SK-MEL-5 (cell line): ENCODE measurements around the gene ADAMTS20. TPM values are rescaled to one million over a fixed set of nuclear protein-coding genes. Genes with fewer than 3 reads are reported as not detected.

ENCODE experiments used
- total RNA-seq: library from RNA; depleted of rRNA; stranded (reverse); fragments of >200 nt; shearing (Covaris generic); gene quantifications from 2 replicates; pipeline ENCODE4 v1.2.3, GENCODE V29; 2014; rRNA removed

ADAMTS20 gene
- total RNA-seq, 1 experiment from 2014 or later, result 0.18 TPM

Other genes starting within 250 kb of the ADAMTS20 start
- 11.5 and 19.0 TPM in 2 replicates for gene PUS7L, start 206.6 kb upstream of the ADAMTS20 start, total RNA-seq
- gene IRAK4, start 206.7 kb upstream of the ADAMTS20 start, total RNA-seq, result 22.3 and 22.9 TPM in 2 replicates